ENCODE measurements around the gene YWHAB.
"Not testable (repeated sequence)": the region's sequence is repeated elsewhere in the genome, so short reads cannot be mapped to it uniquely, and the experiment has no call there.

Gene YWHAB

DNA sequence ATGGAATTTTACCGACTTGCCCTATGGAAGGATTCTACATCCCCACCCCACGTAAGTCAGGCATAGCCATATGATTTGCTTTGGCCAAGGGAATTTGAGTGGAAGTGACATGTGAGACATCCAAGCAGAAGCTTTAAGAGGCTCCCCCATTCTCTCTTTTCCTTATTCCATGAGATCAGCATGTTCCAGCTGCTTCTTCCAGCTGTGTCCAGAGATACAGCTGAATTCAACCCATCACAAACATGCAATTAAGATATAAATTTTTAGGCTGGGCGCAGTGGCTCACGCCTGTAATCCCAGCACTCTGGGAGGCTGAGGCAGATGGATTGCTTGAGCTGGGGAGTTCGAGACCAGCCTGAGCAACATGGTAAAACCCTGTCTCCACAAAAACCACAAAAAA, 16.0 kb upstream of the YWHAB start:
- no peak for FAIRE-seq

DNA sequence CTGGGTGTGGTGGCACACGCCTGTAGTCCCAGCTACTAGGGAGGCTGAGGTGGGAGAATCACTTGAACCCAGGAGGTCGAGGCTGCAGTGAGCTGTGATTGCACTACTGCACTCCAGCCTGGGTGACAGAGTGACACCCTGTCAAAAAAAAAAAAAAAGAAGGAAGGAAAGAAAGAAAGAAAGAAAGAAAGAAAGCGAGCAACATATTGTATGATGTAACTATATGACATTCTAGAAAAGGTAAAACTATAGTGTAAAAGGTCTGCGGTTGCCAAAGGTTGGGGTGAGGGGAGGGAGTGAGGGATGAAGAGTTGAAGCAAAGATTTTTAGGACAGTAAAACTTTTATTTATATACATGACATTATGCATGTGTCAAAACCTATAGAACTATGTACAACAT, 3.1 kb upstream of the YWHAB start:
- FAIRE-seq: not testable (repeated sequence)

DNA sequence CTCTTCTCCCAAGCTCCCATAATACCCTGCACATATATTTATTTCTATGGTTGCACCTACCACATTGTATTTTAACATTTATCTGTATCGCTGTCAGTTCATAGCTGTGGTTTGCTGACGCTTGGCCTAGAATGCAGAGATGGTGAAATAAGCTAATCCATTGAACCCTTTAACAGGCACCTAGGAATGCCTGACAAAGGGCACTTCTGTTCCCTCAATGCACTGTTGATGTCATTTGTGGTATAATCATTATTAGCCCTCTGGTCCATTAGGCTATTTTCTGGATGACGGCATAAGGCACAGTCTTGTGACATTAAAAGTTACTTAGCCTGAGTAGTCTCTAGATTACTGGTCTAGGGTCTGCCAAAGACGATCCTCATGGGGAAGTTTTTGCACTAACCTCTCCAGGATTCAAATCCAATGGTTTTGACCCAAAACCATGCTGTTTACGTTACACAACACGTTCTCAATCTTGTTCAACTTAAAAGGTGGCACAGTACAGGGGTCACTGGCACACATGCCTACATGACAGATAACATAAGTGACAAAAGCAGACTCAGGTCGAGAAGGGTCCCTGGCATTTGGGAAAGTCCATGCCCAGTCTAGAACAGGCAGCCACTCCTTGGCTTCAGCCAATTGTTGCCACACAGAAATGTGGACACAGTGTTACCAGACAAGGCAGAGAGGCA, 2.1 kb upstream of the YWHAB start:
- FAIRE-seq: no peak

DNA sequence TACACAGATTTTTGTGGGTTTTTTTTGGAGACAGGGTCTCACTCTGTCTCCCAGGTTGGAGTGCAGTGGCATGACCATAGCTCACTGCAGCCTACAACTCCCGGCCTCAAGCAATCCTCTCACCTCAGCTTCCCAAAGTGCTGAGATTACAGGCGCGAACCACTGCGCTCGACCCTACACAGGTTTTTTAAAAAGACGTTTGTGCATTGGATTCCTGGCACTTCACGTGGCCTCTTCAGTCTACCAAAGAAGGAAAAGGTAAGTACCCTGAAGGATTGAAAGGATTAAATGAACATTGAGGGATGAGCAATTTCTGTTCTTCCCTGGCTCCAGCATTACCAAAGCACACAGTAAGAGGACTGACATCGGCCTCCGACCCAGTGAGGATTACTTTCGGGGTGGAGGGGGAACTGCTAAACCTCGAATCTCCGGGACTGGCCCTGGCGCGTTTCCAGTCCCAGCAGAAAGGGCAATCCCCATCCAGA, 556 bp upstream of the YWHAB start:
- FAIRE-seq: no peak

DNA sequence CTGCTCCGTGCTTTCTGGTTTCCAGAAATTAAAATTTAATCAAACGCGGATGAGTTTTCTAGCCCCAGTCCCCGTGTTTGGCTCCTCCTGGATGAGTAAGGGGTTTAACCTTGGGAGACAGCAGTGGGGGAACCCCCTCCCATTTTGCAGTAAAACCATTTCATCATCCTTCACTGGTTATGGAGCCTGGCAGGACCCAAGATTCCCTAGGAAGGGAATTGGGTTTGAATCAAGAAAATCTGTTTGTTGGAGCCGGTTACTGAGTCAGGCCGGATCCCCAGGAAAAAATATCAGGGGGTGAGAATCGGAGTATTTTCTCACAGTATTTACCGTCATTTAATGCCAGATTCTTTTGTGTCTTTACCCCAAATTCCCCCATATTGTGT, 754 bp downstream of the YWHAB start:
- FAIRE-seq: no peak

DNA sequence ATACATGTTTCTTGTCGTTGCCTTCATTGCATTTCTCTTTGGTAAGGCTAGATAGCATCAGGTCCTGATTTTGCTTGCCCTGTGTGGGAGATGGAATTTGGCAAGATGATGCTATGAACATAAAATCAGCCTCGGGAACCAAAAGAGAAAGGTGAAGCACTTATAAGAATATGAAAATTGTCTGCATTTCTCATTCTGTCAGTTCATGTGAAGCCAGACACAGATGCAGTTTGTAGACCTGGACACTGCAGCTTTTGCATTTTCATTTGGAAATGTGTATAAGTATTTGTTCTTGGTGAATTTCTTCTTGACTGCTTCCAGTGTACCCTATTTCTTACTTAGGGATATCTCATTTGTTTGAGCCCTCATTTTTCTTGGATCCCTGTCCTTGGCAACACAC, 1.3 kb downstream of the YWHAB start:
- FAIRE-seq: no peak

DNA sequence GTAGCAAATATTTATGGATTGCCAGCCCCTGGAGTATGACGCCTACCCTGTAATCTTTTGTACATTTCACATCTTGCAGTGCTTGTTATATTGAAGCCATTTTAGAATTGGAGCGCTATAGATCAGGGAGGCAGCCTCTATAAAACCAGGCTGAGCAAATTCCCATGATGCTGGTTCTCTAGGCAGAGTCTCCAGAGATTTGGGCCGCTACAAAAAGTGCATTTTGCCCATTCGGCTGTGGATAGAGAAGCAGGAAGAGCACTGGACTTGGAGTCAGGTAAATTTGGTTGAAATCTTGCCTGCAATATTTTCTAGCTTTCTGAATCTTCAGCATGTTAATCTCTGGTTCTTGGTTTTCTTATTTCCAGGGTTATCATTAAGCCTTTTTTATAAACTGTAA, 2.0 kb downstream of the YWHAB start:
- FAIRE-seq: no peak

DNA sequence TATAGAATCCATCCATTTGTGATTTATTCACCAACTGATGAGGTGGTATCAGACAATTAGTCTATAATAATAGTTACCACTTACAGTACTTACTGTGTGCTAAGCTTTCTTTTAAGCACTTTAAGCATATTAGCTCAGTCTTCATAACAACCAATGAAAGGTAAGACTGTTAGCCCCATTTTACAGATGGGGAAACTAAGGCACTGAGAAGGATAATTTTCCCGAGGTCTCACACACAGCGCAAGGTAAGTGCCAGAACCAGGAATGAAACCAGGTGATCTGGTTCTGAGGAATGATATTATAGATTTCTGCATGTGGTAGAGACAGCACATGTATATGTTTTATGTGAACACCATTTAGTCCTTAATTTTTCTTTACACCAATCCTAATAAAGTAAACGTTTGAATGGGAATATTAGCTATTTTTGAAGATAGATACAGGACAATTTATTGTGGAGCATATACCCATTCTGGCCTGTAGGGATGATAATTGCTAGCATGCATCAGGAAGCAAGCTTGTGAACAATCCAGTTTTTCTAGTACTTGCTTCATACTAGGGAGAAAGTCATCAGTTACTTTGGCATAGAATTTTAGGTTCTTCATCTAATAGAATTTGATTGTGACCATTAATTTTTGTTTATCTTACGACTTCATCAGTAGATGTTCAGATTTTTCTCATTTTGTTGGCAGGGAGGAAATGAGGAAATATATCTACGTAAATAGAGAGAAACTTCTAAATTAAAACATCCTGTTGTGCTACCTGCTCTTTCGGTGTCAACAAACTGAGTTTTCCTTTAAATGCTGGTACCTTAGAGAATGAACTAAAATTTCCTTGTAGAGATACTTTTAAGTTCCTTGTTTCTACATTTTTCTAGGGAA, 3.0 kb downstream of the YWHAB start:
- FAIRE-seq: no peak

DNA sequence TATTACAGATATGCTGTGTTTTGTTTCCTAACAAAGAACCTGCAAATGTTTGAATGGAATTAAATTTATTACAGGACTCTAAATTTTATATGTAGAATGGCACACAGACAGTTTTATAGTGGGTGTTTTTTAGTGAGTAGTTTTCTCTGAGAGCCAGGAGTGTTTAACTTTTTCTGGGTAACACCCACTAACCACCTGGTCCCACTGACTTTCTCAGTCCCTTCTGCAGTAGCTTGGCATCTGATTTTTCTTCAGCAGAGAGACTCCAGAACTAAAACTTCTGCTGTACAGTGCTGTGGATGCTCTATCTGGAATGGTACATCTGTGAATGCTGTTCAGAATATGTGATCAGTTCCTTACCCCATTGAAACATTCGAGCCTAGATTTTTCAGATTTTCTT, 6.3 kb downstream of the YWHAB start:
- no peak for FAIRE-seq

DNA sequence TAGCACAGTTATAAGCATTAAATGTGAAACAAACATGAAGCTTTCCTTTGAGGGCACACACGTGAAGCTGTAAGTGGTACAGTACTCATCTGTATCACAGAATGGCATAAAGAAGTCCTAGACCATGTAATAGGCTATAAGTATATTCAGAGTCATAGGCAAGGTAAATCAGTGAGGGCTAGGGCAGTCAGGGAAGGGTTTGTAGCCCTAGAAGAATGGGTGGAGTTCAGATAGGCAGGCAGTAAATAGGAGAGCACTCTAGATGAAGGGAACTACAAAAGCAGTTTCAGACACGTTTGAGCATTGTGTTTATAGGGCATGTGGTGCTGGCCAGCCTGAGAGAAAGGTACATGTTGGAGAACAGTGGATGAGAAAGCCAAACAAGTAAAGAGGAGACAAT, 9.5 kb downstream of the YWHAB start:
- no peak for FAIRE-seq

DNA sequence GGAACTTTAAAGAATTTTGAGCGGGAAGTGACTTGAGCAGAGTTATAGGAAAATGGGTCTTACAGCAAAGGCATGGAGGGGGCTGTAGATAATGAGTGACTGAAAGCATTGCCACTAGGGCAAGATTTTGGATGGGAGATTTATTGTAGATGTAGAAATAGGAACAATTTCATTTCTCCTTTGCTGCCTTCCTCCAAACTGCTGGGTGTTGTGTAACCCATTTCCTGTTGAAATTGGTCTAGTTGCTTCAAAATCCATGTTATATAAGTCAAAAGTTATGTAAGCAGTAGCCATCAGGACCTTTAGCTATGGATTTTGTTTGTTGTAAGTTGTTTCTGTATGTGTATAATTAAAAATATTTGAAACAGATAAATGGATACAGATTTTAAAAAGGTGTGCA, 11.1 kb downstream of the YWHAB start:
- no peak for FAIRE-seq

DNA sequence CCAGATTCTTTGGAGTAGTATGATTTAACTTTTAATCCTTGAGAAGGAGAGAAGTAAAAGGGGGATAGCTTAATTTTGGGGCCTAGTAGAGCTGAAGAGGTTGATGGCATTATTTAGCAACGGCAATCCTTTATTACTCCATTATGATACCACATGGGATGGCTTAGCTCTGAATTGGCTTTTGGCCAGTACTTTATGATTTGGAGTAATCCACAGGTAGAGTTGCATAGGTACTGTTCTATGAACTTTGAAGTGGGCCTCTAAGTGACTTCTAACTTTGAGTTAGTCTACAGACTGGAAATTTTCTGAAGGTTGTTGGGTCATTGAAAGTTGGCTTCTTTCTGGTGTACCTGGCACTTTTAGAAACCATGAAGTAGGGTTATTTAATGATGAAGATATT, 11.6 kb downstream of the YWHAB start:
- FAIRE-seq: no peak

DNA sequence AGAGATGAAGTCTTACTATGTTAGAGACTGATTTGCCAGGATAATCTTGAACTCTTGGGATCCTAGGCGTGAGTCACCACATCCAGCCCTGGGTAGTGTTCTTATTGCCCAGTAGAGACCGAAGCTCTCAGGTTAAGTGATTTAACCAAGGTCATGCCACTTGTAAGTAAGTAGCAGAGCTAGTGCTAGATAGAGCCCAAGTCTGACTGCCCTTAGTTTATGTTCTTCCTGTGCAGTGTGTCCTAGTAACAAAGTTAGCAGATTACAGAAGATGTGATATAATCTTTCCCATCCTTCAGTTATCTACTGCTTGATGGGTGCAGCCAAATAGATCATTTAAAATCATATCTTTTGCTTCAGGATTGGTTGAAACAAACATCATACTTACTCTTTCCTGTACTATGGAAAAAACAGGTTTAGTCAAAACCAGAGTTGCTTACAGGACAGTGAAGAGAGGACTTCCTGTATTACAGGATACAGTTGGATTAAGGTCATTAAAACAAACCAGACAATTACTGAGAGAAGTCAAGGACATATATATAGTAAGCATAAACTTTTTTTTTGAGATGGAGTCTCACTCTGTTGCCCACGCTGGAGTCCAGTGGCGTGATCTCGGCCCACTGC, 14.8 kb downstream of the YWHAB start:
- no peak for FAIRE-seq

DNA sequence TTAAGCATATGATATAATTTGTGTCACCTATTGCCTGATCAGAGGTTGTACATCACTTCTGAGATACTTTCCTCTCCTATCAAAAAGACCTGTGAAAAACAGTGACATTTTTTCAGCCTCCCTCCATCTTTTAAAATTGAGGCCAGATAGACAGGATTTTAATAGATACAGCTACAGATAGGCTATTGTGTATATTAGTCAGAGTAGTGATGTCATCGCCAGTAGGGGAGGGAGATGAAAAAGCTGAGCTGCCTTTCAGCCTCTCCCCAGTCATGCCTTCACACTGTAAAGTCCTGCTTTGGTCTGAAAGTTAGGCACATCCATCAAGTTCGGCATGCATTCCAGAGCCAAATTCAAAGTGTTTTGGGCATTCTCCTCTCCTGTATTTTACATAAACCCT, 16.5 kb downstream of the YWHAB start:
- no peak for FAIRE-seq

DNA sequence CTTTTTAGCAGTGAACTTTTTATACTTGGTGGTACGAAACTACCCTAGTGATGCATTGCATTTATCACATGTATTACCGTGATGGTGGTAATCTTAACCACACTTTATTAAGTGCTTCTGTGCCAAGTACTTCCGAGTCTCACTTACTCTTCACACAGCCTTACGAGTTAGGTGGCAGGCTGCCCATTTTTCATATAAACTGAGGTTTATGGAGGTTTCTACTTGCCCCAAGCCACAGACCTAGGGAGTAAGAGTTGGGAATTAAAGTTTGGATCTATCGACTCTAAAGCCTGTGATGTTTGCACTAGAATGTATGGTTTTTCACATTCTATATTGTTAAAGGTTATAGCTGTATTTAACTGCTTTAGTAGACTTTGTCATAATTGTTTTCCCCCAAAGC, 18.9 kb downstream of the YWHAB start:
- FAIRE-seq: no peak

DNA sequence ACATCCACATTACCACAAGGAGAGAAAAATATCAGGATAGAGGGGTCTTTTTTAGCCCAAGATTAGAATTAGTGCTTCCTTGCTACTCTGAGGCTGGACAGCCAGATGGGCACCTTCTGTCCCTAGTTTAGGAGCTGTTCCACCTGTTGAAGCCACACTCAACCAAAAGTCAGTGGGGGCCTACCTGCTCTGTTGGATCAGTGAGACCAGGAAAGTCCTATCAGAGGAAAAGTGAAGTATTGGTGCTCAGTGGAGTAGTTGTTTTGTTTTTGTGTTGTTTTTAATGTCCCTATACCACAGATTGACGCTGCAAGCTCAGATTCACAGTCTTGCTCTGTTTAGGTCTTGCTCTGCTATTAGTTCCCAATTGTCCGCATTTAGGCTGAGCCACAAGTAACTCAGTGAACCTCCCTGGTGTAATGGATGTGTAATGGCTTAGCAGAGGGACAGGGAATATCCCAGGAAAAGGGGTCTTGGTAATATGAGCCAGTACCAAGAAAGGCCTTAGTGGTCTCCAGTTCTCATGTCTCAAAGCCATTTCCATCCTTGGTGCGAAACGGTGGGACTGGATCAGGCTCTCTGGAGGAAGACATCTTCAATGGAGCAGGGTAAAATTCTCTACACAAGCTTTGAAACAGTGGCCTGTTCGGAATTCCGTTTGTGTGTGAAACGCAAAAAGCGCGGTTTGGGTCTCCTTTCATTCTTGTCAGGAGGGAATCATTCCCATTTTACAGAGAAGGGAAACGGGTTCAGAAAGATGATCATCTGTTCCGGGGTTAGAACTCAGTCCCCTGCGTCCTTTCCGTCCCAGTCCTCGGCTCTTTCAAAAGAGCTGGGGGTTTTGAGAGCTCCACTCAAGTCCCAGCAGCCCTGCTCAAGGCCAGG, 23.7 kb downstream of the YWHAB start:
- FAIRE-seq: no peak

DNA sequence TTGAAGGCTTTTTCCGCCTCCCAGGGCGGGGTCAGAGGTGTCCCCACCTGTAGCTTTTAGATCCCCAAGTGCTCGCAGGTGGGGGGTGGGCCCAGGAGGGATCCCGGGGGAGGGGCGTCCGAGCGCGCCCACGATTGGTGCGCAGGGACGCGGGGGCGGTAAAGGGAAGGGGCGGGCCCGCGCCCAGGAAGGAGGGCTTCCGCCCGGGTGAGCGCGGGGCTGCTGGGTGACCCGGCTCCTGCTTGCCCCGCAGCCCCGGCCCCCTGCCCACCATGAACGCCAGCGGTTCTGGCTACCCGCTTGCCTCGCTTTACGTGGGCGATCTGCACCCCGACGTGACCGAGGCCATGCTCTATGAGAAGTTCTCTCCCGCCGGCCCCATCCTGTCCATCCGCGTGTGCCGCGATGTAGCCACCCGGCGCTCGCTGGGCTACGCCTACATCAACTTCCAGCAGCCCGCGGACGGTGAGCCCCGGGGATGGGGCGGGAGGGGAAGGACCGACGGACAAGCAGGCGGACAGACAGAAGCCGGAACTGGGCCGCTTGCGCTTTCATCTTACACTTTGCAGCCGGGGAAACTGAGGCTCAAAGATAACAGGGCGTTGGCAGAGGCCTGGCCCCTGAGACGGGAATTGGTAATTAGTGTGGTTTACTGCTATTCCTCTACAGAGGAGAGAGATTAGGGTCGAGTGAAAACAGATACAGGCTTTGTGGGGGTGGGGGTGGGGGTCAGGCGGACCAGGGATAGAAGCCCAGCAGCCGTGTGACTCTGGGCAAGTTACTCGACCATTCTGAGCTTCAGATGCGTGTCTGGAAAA, 24.6 kb downstream of the YWHAB start, which contains the start of gene PABPC1L:
TSS of gene PABPC1L (plus strand) at position 189 of the 818 bp plus-strand sequence. CDS start at position 273, 84 bp downstream.
- no peak for FAIRE-seq

DNA sequence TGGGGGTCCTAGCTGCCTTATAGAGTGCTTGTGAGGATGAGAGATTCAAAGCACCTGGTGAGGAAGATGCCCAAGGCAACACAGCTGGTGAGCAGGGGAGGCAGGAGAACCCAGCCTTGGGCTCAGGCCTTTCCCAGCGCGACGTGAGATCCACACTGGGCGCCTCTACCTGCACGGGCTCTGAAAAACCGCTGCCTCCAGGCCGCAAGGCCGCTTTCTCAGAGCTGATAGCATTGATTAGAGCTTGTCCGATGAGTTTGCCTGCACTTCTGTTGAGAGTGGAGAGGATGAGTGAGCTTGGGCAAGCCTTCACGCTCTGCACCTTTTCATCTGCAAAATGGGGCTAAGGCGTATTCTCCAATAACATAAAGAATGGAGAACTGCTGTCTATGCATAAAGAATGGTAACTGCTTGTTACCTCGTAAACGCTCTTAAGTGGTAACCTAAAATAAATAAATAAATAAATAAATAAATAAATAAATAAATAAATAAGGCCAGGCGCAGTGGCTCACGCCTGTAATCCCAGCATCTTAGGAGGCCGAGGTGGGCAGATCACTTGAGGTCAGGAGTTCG, 25.3 kb downstream of the YWHAB start:
- no peak for FAIRE-seq

DNA sequence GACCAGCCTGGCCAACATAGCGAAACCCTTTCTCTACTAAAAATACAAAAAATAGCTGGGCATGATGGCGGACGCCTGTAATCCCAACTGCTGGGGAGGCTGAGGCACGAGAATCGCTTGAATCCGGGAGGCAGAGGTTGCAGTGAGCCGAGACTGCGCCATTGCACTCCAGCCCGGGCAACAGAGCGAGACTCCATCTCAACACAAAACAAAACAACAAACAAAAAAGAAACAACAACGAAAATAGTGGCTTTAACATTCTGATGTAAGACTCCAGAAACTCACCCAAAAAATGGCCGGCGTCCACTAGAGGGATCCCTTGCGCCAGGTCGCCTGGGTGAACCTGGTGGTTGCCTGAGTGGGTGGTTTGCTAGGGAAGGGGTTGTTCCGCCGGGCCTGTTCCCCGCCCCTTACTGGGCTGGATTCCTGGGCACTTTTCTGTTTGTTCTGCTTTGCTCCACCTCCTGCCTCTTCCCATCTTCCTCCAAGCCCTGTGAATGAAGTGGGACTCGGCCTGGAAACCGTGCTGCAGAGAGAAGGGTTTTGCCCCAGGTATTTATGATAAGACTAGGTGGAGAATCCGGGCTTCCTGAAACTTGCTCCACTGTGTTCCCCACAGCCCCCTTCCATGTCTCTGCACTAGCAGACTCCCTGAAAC, 25.9 kb downstream of the YWHAB start:
- no peak for FAIRE-seq

DNA sequence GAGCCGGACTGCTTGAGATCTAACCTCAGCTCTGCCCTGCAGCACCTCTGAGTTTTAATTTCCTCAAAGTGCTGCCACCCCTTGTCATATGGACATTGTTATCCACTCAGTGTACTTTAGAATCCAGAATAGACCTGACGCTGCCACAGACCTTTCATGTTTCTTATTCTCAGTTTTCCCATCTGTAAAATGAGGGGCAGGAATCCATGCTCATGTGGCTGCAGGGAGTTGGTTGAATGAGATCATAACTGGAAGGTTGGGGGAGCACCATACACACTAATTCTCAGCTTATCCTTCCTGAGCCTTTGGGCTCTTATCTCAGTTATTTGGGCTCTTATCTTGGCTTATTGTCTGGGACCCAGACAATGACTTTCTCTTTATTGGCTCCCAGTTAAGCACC, 26.7 kb downstream of the YWHAB start:
- FAIRE-seq: no peak

DNA sequence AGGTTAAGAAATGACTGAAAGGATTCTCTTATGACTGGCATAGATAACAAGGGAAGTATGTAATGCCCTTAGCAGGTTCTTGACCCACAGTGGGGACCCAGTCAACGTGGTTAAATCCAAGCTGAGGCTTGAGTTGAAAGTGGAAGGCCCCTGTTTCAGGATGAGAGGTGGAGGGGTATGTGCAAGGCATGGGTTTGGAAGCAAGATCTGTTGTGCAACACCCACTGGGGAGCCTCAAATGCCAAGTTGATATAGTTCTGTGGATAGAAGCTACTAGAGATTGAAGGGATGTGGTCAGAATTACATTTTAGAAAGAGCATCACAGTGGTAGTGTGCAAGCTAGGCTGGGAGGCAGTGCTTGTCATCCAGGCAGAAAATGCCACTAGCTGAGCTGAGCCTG, 29.4 kb downstream of the YWHAB start:
- no peak for FAIRE-seq

All from colon (tissue), 2 donors.